K562 (cell line): Measurements from ENCODE around the gene CISD3. TPM values are rescaled to one million over a fixed set of nuclear protein-coding genes. Genes with fewer than 3 reads are reported as not detected.

ENCODE experiments used
- BRCA1 ChIP-seq, 2 experiments: fragments of 450-650 bp in 1 of 2; sonication (generic) in 1 of 2; formaldehyde crosslinking in 1 of 2; IDR thresholded peaks; 2 replicates each; pipeline versions ENCODE4 v1.5.0 to v1.6.1; 2017 to 2020; ENCODE audit warnings: mild to moderate bottlenecking in 1 of 2, missing genetic modification reagents in 1 of 2
- CHD1 ChIP-seq: fragments of 200-600 bp; sonication (generic); IDR thresholded peaks from one replicate; pipeline ENCODE4 v1.6.1; 2012; ENCODE audit warnings: mild to moderate bottlenecking, moderate library complexity, low read length, inconsistent platforms
- CREB1 ChIP-seq, 2 experiments: sonication (generic) in 1 of 2; formaldehyde crosslinking in 1 of 2; IDR thresholded peaks; 2 replicates each; pipeline versions ENCODE4 v1.6.1 to v1.8.0; 2012 to 2022; ENCODE audit warnings: inconsistent platforms in 1 of 2, mild to moderate bottlenecking in 1 of 2, missing genetic modification reagents in 1 of 2, moderate library complexity in 1 of 2
- ERF ChIP-seq: fragments of 450-650 bp; formaldehyde crosslinking; IDR thresholded peaks from 2 replicates; pipeline ENCODE4 v1.4.0; 2020; ENCODE audit warnings: mild to moderate bottlenecking, mixed read lengths
- EWSR1 ChIP-seq: fragments of 450-650 bp; IDR thresholded peaks from 2 replicates; pipeline ENCODE4 v1.6.1; 2018; ENCODE audit warnings: borderline replicate concordance, mild to moderate bottlenecking, low read depth, moderate library complexity; ENCODE audit not compliant: partially characterized antibody
- KDM4B ChIP-seq, 2 experiments: fragments of 450-650 bp in 1 of 2; sonication (generic) in 1 of 2; IDR thresholded peaks; 2 replicates each; pipeline ENCODE4 v1.6.1; 2016 to 2017; ENCODE audit warnings: borderline replicate concordance in 2 of 2, antibody characterized with exemption in 1 of 2, low read depth in 1 of 2, mild to moderate bottlenecking in 1 of 2
- KDM5B ChIP-seq: fragments of 200-600 bp; sonication (generic); IDR thresholded peaks from 2 replicates; pipeline ENCODE4 v1.6.1; 2012; ENCODE audit warnings: low read depth, mild to moderate bottlenecking, moderate library complexity, low read length, control low read depth, inconsistent platforms; ENCODE audit not compliant: insufficient replicate concordance
- MEF2D ChIP-seq: conservative IDR thresholded peaks from 2 replicates; pipeline ENCODE4 v1.6.1; 2016; ENCODE audit warnings: low read depth, missing genetic modification characterization, missing compliant biosample characterization
- MTF1 ChIP-seq: fragments of 250-450 bp; sonication (Bioruptor Pico); IDR thresholded peaks from 2 replicates; pipeline ENCODE4 v1.9.0; 2021; ENCODE audit warnings: moderate library complexity, mild to moderate bottlenecking, inconsistent platforms, borderline replicate concordance
- PHB2 ChIP-seq: fragments of 450-650 bp; IDR thresholded peaks from 2 replicates; pipeline ENCODE4 v1.6.1; 2017; ENCODE audit warnings: low read depth
- PRMT5 ChIP-seq: sonication (generic); formaldehyde crosslinking; IDR thresholded peaks from 2 replicates; pipeline ENCODE4 v1.5.0; 2020; ENCODE audit warnings: missing genetic modification reagents
- RFX5 ChIP-seq: IDR thresholded peaks from 2 replicates; pipeline ENCODE4 v1.6.1; 2011; ENCODE audit warnings: low read depth, mild to moderate bottlenecking, improper control_type of control experiment, low read length
- SAFB ChIP-seq: fragments of 200-400 bp; formaldehyde crosslinking; IDR thresholded peaks from 2 replicates; pipeline ENCODE4 v1.6.1; 2017; ENCODE audit warnings: low read depth, low read length, borderline replicate concordance
- SIN3A ChIP-seq, 2 experiments: fragments of 150-350 bp in 1 of 2; IDR thresholded peaks; 2 replicates each; pipeline ENCODE4 v1.6.1; 2011 to 2016; ENCODE audit warnings: borderline replicate concordance in 2 of 2, low read depth in 2 of 2, low read length in 2 of 2, mild to moderate bottlenecking in 2 of 2, moderate library complexity in 2 of 2; ENCODE audit not compliant: control insufficient read depth in 1 of 2
- SIRT6 ChIP-seq: IDR thresholded peaks from one replicate; pipeline ENCODE4 v1.6.1; 2012; ENCODE audit warnings: low read depth, mild to moderate bottlenecking, control low read depth, inconsistent platforms, low read length, moderate library complexity
- SMAD1 ChIP-seq: fragments of 150-350 bp; IDR thresholded peaks from 2 replicates; pipeline ENCODE4 v1.6.1; 2014; ENCODE audit warnings: low read length, low read depth; ENCODE audit not compliant: partially characterized antibody
- STAG1 ChIP-seq: sonication (generic); formaldehyde crosslinking; IDR thresholded peaks from 2 replicates; pipeline ENCODE4 v1.5.0; 2020; ENCODE audit warnings: missing genetic modification reagents, borderline replicate concordance
- TFAM ChIP-seq: fragments of 250-450 bp; sonication (Bioruptor Pico); conservative IDR thresholded peaks from 2 replicates; pipeline ENCODE4 v1.5.0; 2021; ENCODE audit warnings: mild to moderate bottlenecking, moderate library complexity
- ZKSCAN8 ChIP-seq: fragments of 200-800 bp; sonication (Bioruptor generic); IDR thresholded peaks from 2 replicates; pipeline ENCODE4 v1.6.1; 2016; ENCODE audit warnings: missing genetic modification characterization, missing compliant biosample characterization
- ZNF133 ChIP-seq: fragments of 250-450 bp; sonication (Bioruptor Pico); IDR thresholded peaks from 2 replicates; pipeline ENCODE4 v1.4.0; 2020; ENCODE audit warnings: mild to moderate bottlenecking
- ZNF23 ChIP-seq: fragments of 250-450 bp; sonication (Bioruptor Pico); IDR thresholded peaks from 2 replicates; pipeline ENCODE4 v1.4.0; 2020; ENCODE audit warnings: mild to moderate bottlenecking
- ZNF384 ChIP-seq: IDR thresholded peaks from 2 replicates; pipeline ENCODE4 v1.6.1; 2012; ENCODE audit warnings: low read depth, low read length, improper control_type of control experiment
- ZNF592 ChIP-seq: fragments of 450-650 bp; IDR thresholded peaks from 2 replicates; pipeline ENCODE4 v1.6.1; 2017; ENCODE audit warnings: antibody characterized with exemption, mild to moderate bottlenecking
- polyA plus RNA-seq, 8 experiments: library from polyadenylated mRNA; depleted of rRNA in 4 of 8; stranded (reverse) in 5 of 8; unstranded in 3 of 8; fragments of >200 nt; fragmentation: Nextera tagmentation in 2 of 8; fragmentation: Illumina TruSeq in 1 of 8; extraction: Ambion mirVana in 2 of 8; extraction: Trizol in 1 of 8; gene quantifications; 2 replicates each; pipeline versions ENCODE4 v1.2.1 to v1.2.3, GENCODE V29; 2011 to 2014; ENCODE audit warnings: inconsistent platforms in 1 of 8, missing spikeins in 1 of 8
- total RNA-seq, 7 experiments: library from RNA; depleted of rRNA in 6 of 7; stranded (reverse); fragments of >200 nt in 6 of 7; fragmentation: Illumina TruSeq in 2 of 7; extraction: Trizol in 2 of 7; gene quantifications; 2 replicates each; pipeline versions ENCODE4 v1.2.1 to v1.2.3, GENCODE V29; 2011 to 2021; ENCODE audit warnings: low replicate concordance in 1 of 7

Gene CISD3
- total and polyA plus RNA-seq, 9 of the 15 experiments (the other 6 are each of a cell fraction or from before 2014, with no cell fraction given): 5.0 to 60.7 (median 15.7) TPM

DNA sequence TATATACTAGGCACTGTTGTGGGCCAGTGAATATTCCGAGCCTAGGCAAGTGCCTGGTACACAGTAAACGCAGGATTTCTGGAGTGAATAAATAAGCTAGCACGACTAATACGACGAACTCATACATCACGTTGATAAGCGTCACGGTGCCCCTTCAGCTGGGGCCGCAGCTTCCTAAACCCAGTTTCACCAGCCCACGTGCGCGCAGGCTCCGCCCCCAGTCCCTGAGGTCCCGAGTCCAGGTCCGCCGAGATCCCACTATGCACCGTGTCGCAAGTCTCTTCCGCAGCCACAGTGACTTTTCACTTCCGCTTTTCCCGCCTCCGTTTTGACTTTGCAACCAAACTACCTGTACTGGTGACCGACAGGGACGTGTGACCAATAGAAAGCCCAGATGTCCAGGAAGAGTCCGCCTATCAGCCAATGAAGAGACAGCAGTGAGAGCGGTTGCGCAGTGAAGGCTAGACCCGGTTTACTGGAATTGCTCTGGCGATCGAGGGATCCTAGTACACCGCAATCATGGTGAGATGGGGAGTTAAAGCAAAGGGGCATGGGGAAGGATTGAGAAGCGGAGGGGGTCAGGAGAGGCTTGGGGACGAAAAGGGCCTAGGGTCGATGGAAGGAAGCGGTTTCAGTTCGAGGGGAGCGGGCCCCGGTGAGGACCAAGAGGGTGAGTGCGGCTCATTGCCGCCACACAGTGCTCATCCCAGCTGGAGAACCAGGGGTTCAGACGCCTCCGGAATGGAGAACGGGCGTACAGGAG is 22.3 kb downstream of the CISD3 start, which contains the start of gene PSMB3 (continued):
- TF ChIP-seq ZKSCAN8 (CRISPR knock-in tag) (no peak), MTF1 (CRISPR knock-in tag) (no peak), STAG1 (CRISPR knock-in tag) (no peak), ERF (no peak), EWSR1 (no peak), ZNF23 (no peak), SIN3A (IDR thresholded peaks at IDR 0.05; ENCODE audit: borderline replicate concordance in 2 of 2, control insufficient read depth in 1 of 2, low read depth in 2 of 2, low read length in 2 of 2) (peak; percentile 69 to 97; a peak in 2 of 4 replicates), MEF2D (tag) (no peak), TFAM (CRISPR knock-in tag) (no peak), ZNF592 (no peak), CHD1 (no peak), ZNF384 (no peak), SMAD1 (no peak), BRCA1 (IDR thresholded peaks at IDR 0.05) (no peak), BRCA1 (CRISPR knock-in tag; IDR thresholded peaks at IDR 0.05) (no peak), PHB2 (no peak), ZNF133 (0 out of 2 replicates have a peak, but pooled peaks have one; percentile 19), KDM5B (no peak), RFX5 (no peak), KDM4B (IDR thresholded peaks at IDR 0.05; ENCODE audit: borderline replicate concordance in 2 of 2, low read depth in 1 of 2) (peak in 1 of 2 experiments; percentile 91; a peak in 1 of 4 replicates), SAFB (no peak), SIRT6 (no peak), CREB1 (IDR thresholded peaks at IDR 0.05) (peak; percentile 42; the same call in 1 of the 2 replicates), CREB1 (CRISPR knock-in tag; IDR thresholded peaks at IDR 0.05) (0 out of 2 replicates have a peak, but pooled peaks have one; percentile 14), PRMT5 (no peak)
